ENCODE data around the gene WNT3A.
"Not testable (repeated sequence)": the region's sequence is repeated elsewhere in the genome, so short reads cannot be mapped to it uniquely, and the experiment has no call there.

Gene WNT3A

GRCh38 chr1:228011721-228012311 is 5.0 kb downstream of the WNT3A start:
- no peak for DNase-seq (ENCODE audit: low read depth, low spot score)

GRCh38 chr1:228012555-228012954 is 5.8 kb downstream of the WNT3A start:
- no peak for DNase-seq (ENCODE audit: low read depth, low spot score)

GRCh38 chr1:228013131-228013934 is 6.5 kb downstream of the WNT3A start:
- DNase-seq (ENCODE audit: low read depth, low spot score), result no peak

DNA sequence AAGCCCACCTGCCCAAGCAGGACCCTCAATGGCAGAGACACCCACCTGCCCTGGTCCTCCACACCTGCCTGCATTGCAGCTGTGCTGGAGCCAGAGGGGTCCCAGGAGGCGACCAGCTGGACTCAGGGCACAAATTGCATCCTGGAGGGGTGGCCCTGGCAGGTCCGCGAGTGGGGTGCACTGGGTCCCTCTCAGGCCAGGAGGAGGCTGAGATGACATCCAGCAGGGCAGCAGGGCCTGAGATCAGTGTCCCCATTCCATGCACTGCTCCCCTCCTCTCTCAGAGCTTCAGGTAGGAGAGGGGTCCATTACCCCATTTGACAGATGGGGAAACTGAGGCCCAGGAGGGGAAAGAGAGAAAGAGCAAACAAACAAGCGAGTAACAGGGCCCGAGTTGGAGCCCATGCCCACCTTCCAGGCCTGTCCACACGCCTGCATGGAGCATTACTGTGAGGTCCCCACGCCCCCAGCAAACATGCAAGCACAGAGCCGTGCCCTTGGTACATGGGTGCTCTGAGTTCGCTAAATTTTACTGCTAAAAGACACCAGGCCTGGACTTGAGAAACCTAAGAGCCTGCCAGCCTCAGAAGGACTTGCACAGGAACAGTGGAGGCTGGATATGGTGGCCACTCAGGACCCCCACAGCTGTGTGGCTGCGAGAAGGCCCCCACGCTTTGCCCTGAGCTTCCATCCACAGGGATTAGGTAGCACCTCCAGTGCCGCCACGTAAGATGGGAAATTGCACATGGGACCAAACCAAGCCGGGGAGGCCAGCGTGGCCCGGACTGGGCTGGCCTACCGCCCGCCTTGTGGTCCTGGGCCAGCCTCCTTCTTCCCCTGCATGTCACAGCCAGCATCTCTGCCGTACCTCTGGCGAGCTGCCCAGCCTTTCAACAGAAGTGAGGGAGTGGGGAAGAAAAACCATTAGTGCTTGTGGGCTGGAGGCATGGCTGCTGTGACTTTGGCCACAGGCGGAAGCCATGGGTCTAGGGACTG is 7.4 kb downstream of the WNT3A start:
- DNase-seq (ENCODE audit: low read depth, low spot score), result no peak

DNA sequence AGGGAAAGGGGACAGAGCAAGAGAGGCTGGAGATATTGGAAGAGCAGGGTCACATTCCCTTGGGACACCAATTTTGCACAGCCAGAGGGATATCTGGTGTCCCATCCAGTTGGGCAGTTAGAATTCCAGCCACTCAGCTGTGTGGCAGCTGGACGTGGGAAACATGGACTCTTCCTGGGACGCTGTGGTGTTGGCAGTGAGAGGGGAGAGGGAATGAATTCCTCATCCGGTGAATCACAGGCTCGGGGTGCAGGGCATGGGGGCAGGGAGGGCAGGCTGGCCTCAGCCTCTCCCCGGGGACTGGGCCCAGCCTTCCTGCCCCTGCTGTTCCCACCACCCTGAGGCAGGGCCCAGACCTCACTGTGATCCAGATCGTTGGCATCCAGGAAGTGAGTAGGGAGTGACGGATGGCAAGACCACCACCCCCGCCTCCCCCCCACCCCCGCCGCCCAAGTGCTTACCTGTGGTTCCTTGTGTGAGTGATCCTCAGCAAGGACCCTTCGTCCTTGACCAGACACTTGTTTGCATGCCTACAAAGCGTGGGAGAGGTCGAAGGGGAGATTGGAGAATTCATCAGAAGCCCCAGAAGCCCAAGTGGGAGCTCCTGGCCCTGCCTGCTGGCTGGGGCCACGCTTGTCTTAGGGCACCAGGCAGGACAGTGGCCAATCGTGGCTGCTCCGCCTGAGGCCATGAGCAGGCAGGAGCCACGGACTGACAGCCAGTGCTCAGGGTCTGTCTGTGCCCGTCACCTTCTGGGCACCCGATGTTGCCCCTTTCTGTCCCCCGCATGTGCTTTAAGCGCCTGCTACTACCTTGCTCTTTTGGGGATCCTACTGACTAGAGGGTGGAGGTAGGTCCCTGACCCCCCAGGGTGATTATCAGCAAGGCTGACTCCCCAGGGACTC is 8.7 kb downstream of the WNT3A start:
- no peak for DNase-seq (ENCODE audit: low read depth, low spot score)

- DNase-seq (ENCODE audit: low read depth, low spot score), result no peak
These were observed 9.3 kb downstream of the WNT3A start for GRCh38 chr1:228016181-228016510.

DNA sequence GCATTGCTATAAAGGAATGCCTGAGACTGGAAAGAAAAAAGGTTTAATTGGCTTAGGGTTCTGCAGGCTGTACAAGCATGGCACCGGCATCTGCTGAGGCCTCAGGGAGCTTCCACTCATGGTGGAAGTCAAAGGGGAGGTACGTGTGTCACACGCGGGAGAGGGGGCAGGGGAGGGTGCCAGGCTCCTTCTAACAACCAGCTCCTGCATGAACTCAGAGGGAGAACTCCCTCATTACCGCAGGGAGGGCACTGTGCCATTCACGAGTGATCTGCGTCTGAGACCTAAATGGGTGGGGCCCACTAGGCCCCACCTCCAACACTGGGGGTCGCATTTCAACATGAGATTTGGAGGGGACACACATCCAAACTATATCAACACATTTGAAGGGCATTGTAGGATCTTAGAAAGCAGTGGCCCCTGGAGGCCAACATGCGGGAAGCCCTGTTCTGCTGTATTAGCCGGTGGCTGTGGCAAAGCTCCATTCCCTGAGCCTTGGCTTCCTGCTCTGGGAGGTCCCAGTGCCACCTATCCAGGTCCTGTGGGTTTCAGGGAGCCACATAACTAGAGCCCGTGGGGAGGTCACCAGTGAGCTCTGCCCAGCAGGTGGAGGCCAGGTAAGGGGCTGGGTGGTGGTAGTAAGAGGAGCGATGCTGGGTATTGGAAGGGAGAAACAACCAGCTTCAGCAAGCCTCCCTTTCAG is 10.0 kb downstream of the WNT3A start:
- no peak for DNase-seq (ENCODE audit: low read depth, low spot score)

DNA sequence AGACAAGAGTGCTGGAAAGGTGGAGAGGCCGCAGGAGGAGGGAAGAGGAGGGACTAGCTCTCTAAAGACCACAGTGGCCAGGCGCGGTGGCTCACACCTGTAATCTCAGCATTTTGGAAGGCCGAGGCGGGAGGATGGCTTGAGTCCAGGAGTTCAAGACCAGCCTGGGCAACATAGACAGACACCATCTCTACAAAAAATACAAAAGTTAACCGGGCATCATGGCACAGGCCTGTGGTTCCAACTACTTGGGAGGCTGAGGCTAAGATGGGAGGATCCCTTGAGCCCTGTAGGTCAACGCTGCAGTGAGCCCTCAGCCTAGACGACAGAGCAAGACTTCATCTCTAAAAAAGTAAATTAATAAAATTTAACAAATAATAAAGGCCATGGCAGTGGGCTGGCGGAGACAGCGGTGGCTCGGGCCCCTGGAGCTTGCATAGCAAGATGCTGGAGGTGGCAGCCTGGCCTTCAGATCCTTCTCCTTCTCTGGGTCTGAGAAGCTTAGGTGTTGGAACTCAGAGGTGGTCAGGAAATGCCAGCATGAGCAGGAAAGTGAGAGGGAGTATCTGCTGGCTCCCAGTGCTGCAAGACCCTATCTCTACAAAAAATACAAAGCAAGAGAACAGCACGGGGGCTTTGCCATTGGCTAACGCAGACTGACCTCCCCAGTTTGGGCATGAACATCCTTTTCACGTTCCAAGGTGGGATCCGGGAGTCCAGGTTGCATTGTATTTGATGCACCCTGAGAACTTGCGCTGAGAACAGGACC is 10.7 kb downstream of the WNT3A start:
- DNase-seq (ENCODE audit: low read depth, low spot score), result no peak

DNA sequence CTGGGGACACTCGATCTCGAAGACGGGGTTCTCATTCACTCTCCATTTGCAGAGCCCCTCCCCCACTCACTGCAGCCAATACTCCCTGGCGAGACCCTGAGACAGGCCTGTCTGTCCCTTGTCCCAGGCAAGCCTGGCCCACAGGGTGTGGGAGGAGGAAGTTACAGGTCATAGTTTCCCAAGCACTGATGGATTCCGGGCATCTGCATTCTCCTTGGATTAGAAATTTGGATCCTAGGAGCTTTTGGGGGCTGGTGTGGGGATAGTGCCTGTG is 11.3 kb downstream of the WNT3A start:
- DNase-seq (ENCODE audit: low read depth, low spot score), result no peak

DNA sequence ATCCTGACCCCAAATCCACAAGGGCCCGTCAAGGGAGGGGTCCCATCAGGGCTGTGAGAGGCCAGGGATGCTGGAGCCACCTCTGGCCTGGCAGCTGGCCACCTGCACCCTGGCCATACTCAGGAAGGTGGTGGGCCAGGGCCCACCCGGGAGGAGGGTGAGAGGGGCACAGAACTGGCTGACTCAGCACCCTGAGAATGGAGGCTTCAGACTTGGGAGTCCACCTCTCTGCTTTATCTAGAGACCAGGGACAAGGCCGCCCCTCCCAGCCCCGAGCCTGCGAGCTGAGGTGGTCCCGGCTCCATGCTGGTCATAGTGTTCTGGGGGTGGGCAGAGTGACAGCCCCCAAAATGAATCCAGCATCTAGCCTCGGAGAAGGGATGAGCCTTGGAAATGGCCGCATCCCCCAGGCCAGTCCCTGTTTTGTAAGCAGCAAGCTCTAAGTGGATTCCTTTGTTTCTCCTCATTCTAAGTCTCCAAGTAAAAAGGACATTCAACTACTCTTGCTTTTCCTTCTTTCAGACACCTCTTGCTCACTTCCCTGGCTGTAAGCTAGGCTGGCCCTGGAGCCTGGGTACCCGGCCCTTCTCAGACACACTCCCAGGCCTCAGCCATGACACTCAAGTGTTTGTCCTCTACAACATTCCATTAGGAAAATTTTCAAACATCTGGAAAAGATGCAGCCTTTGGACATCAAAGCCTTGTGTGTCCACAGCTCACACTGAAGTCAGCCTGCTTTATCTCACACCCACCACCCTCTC is 12.3 kb downstream of the WNT3A start:
- DNase-seq (ENCODE audit: low read depth, low spot score), result no peak

GRCh38 chr1:228019722-228020083 is 12.9 kb downstream of the WNT3A start:
- not testable (repeated sequence) for DNase-seq (ENCODE audit: low read depth, low spot score)

DNA sequence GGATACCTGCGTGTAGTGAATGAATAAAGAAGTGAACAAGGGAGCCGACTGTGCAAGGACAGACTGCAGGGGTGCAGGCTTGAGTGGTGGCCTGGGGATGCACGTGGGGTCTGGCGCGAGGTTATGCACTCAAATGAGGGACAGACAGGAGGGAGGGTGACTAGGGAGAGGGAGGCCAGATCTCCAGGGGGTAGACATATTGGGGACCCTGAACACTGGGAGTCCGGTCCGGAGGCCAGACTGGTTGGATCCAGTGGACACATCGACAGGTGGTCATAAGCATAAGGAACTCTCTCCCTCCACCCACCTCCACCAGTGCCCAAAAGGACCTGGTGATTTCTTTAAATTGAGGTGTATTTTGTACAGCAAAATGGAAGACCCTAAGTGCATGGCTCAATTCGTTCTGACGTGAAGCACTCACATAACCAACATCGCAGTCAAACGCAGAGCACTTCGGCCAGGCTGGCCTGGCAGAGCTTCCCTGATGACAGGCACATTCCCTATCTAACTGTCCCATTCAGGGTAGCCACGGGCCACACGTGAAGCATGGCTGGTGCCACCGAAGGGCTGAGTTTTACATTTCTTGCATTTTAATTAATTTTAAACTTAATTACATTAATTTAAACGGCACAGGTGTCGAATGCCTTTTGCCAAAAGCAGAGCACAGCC is 14.0 kb downstream of the WNT3A start:
- no peak for DNase-seq (ENCODE audit: low read depth, low spot score)

DNA sequence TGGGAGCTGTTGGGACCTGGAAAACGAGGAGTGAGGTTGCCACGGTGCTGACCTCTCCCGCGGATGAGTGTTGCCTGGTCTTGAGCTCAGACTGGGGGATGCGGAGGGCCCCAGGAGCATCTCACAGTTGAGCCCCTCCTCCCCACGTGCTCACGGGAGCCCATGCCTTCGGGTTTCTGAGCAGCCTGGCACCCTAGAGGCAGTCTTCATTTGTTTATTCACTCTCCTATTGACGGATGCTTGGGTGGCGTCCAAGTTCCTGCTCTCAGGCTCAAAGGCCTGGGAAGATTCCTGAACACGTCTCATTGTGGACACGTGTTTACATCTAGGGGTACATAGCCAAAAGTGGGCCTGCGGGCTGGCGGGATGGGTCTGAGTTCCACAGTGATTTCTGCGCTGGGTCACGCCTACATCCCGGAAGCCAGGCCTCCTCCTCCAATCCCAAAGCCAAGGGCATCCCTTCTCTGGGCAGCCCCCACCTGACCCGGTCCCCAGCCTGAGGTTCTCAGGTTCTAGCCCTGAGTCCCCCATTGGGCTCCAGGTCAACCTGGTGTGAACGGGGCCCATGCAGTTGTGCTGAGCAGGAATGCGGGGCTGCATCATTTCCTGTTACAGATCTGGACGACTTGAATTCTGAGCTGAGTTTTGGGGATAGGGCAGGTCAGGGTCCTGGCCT is 14.7 kb downstream of the WNT3A start:
- no peak for DNase-seq (ENCODE audit: low read depth, low spot score)

- no peak for DNase-seq (ENCODE audit: low read depth, low spot score)
These were observed 15.9 kb downstream of the WNT3A start for GRCh38 chr1:228022571-228023293.

- no peak for DNase-seq (ENCODE audit: low read depth, low spot score)
These were observed 16.5 kb downstream of the WNT3A start for GRCh38 chr1:228023294-228023639.

- no peak for DNase-seq (ENCODE audit: low read depth, low spot score)
These were observed 22.5 kb downstream of the WNT3A start for GRCh38 chr1:228029281-228029680.

DNA sequence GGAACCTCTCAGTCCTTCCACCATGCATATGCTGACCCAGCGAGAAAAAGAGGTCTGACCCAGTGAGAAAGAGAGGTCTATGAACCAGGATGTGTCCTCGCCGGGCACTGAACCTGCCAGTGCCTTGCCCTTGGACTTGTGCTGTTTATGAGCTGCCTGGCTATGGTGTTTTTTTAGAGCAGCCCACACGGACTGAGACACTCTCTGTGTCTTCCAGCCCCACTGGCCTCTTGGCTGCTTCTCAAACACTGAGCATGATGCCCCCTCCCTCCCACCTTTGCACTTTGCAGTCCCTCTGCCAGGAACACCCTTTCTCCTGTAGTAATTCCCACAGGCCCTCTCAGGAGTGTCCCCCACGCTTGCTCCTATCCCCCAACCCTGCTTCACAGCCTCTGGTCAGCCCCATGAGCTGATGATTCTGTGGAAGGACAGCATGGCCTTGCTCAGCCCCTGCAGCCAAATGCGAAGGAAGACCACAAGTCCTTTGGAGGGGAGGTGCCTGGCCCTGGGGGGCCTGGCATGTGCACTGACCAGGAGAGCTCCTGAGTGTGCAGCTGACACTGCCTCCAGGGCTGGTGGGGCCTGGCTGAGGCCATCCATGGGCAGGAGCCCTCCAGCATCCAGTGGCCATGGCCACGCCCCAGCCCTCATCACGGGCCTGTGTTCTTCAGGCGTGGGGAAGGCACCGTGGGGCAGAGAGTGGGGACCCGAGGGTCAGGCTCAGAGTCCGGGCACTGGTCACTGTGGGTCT is 23.8 kb downstream of the WNT3A start:
- DNase-seq (ENCODE audit: low read depth, low spot score), result no peak

Measured in activated naive CD8-positive, alpha-beta T cell treated with anti-CD3 and anti-CD28 coated beads, Interleukin-2, amount 50 U/mL, for 16 hours (primary cell).